HG03097 (cell line): ENCODE data around the gene FMN1.

Source experiments
- ATAC-seq: cut with Tn5 transposase; IDR thresholded peaks from one replicate; pipeline ENCODE4 v1.9.1; 2021; ENCODE audit not compliant: unreplicated experiment, low FRiP score

Gene FMN1

DNA sequence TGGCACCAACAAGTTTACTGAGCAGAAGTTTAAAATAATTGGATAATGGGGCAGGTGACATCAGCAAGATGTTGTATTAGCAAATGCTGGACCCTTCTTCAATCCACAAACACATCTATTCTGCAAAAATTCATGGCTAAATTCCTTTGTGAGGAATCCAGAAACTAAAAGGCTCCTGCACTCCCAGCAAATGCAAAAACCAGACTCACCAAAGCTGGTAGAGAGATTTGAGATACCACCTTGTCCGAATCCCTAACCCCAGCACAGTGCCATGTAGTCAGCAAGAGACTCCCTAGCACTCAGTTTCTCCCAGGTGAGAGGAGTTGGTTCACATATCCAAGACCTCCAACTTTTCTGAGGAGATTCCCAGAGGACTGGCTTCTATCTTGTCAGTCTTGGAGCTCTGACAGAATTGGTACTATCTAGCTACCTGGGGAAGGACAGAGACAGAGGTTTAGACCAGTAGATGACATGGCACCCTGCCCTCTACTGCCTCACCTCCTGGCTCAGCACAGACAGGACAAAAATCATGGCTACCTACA, 454.9 kb downstream of the FMN1 start:
- ATAC-seq: no peak

DNA sequence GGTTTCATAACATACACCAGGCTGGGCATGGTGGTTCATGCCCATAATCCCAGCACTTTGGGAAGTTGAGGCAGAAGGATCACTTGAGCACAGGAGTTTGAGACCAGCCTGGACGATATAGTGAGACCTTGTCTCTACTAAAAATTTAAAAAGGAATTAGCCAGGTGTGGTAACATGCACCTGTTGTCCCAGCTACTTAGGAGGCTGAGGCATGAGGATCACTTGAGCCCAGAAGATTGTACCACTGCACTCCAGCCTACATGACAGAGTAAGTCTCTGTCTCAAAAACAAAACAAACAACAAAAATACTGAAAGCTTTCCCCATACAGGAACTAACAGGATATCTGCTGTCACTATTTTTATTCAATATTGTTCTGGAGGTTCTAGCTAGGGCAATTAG, 455.8 kb downstream of the FMN1 start:
- no peak for ATAC-seq

DNA sequence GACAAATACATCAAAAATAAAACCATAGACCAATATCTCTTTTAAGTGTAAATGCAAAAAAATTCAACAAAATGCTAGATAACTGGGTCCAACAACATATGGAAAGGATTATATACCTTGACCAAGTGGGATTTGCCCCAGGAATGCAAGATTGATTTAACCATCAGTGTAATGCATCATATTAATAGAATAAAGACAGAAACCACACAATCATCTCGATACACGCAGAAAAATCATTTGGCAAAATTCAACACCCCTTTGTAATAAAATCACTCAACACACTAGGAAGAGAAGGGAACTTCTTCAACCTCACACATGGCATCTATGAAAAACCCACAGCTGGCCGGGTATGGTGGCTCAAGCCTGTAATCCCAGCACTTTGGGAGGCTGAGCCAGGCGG, 457.2 kb downstream of the FMN1 start:
- no peak for ATAC-seq

DNA sequence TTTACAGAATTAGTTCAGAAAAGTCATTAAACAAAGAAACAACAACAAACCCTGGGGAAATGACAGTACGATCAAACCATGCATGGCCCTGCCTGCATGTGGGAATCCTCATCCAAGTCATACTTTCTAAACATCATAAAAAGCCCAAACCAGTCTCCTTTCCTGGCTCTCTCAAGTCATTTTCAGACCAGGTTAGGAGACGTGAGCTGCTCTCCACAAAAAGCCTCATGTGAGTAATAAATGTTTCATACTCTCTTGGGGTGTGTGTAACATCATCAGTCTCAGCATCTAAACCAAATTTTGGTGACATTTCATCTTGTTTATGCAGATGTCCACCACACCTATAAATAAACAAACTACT, 457.8 kb downstream of the FMN1 start:
- ATAC-seq: no peak

DNA sequence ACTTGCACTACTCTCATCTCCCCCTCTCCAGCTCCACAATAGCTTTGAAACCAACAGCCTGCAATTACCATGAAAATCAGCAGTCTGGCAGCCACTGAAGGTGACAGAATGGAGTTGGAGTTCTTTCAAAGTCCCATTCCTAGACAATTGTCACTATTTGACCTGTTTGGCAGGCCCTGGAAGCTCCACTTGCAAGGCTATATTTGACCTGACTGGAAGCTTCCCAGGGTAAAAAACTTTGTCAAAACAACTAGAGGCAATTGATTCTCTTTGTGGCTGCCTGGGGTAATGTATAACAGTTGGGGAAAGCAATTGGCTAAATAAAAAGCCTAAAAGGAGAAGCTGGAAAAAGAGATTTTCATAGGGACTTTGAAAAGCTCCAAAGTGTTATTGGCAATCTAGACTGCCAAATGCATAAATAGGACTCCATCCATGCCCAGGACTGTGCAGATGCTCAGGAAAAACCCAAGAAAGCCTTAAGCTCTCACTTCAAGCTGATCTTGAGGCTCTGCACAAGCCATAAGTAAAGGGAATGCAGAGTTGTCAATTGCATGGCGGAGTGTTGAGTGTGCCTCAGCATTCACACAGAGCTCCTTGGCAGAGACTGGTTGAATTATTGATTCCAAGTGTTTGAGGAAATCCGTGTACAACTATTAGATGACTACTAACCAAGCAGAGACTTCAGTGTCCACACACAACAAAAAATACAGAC, 458.4 kb downstream of the FMN1 start:
- ATAC-seq: no peak

DNA sequence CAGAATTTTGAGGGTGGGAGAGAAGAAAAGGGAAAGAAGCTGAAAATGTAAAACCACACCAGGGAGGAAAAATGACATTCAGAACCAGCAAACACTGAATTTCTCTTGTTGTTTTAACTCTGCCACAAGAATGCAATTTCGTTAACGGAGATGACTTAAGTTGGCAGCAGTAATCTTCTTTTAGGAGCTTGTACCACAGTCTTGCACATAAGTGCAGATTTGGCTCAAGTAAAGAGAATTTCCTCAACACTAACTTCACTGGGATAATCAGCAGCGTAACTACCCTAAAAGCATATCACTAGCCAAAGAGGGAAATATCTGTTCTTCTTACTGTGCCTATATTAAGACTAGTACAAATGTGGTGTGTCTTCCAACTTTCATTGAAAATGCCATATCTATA, 461.2 kb downstream of the FMN1 start:
- ATAC-seq: no peak

DNA sequence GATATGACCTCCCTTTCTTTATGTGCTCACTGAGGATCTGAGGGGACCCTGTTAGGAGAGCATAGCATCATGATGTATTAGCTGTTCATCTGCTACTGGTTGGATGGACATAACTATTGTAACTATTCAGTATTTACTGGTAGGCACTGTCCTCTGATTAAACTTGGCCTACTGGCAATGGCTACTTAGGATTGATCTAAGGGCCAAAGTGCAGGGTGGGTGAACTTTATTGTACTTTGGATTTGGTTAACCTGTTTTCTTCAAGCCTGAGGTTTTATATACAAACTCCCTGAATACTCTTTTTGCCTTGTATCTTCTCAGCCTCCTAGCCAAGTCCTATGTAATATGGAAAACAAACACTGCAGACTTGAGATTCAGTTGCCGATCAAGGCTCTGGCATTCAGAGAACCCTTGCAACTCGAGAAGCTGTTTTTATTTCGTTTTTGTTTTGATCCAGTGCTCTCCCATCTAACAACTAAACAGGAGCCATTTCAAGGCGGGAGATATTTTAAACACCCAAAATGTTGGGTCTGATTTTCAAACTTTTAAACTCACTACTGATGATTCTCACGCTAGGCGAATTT, 461.8 kb downstream of the FMN1 start:
- no peak for ATAC-seq

DNA sequence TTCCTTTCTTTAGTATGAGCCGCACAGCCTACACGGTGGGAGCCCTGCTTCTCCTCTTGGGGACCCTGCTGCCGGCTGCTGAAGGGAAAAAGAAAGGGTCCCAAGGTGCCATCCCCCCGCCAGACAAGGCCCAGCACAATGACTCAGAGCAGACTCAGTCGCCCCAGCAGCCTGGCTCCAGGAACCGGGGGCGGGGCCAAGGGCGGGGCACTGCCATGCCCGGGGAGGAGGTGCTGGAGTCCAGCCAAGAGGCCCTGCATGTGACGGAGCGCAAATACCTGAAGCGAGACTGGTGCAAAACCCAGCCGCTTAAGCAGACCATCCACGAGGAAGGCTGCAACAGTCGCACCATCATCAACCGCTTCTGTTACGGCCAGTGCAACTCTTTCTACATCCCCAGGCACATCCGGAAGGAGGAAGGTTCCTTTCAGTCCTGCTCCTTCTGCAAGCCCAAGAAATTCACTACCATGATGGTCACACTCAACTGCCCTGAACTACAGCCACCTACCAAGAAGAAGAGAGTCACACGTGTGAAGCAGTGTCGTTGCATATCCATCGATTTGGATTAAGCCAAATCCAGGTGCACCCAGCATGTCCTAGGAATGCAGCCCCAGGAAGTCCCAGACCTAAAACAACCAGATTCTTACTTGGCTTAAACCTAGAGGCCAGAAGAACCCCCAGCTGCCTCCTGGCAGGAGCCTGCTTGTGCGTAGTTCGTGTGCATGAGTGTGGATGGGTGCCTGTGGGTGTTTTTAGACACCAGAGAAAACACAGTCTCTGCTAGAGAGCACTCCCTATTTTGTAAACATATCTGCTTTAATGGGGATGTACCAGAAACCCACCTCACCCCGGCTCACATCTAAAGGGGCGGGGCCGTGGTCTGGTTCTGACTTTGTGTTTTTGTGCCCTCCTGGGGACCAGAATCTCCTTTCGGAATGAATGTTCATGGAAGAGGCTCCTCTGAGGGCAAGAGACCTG, 463.5 kb downstream of the FMN1 start:
- no peak for ATAC-seq

DNA sequence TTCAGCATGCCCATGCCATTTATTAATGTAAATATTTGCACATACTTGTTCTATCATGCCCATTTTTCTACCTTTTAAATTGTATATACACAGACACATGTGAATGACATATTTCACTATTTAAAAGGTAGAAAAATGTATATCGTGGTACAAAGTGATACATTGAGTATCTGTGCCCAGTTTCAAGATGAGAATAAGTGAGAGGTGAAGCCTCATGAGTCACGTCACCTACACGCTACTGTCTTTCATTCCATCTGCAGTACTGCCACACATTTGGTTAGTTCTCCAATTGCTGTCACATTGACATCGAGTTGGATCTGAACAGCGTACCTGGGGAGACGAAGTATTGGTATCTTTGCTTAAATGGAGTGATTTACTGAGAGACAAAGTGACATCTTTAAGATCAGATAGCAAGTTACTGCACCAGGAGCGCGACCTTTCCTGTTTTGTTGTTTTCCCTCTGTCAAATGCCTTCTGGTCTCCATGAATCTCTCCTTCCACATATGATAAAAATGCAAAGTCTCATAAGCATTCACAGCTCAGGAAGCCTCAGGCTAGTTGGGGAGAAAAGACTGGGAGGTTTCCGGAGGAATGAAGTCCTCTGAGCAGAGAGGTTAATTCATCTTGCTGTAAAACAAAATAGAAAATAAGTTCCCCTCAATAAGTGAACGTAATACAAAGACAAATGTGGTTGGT, 464.7 kb downstream of the FMN1 start:
- no peak for ATAC-seq

DNA sequence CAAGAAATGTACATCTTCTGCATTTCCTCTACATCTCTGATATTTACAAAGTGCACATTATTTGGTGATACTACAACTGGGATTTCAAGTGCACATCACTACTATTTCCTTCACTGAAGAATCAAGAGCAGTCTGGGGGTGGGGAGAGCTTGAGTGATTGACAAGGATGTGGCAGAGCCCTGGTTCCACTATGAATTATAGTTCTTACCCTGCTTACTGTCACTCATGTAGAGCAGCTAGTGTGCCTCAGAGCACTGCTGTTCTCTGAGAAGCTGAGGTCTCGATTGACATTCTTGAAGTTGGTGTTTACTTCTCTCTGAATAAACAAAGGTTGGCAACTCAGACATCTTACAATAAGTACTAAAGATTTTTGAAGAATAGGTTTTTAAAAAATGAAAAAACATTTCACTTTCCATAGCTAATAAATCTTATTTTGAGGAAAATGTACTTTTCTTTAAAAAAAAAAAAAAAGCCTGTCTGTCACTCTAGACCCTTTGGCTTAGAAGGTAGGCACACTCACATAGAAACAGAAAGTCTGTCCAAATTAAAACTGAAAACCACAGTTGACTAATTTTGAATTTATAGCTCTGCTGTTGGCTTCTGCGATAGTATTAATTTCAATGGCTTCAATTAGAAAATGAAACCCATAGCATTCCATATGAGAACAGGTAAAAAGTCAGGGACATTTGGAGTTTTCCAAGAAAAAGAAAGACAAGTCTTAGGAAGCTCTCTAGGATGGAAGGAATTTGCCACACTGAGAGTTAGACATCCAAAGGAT, 471.2 kb downstream of the FMN1 start:
- peak; percentile 89 for ATAC-seq

DNA sequence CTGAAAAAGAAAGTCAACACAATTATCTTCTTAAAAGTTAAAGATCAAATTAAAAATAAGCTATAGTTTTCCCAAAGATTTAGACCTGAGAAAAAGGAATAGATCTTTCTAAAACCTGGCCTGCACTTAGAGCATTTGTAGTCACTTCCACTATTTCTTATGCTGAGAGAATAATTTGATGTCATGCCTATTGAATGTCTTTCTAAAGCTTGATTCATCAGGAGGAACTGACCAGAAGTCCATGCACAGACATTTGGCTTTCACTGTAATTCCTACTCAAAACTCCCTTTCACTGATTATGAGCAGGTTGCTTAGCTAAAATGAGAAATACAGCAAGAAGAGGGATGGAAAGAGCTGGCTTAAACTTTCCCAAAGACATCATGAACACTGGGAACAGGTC, 472.4 kb downstream of the FMN1 start:
- ATAC-seq: no peak

DNA sequence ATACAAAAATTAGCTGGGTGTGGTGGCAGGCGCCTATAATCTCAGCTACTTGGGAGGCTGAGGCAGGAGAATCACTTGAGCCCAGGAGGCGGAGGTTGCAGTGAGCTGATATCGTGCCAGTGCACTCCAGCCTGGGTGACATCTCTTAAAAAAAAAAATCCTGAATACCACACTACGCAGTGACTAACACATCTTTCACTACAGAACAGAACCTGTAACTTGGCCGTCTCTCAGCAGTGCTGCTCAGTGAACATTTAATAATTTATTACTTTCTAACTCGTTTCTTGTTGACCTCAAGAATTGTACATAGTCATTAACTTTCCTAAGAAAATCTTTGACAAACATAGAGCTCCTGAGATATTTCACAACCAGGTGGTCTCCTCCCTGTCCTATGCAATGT, 472.9 kb downstream of the FMN1 start:
- ATAC-seq: no peak

DNA sequence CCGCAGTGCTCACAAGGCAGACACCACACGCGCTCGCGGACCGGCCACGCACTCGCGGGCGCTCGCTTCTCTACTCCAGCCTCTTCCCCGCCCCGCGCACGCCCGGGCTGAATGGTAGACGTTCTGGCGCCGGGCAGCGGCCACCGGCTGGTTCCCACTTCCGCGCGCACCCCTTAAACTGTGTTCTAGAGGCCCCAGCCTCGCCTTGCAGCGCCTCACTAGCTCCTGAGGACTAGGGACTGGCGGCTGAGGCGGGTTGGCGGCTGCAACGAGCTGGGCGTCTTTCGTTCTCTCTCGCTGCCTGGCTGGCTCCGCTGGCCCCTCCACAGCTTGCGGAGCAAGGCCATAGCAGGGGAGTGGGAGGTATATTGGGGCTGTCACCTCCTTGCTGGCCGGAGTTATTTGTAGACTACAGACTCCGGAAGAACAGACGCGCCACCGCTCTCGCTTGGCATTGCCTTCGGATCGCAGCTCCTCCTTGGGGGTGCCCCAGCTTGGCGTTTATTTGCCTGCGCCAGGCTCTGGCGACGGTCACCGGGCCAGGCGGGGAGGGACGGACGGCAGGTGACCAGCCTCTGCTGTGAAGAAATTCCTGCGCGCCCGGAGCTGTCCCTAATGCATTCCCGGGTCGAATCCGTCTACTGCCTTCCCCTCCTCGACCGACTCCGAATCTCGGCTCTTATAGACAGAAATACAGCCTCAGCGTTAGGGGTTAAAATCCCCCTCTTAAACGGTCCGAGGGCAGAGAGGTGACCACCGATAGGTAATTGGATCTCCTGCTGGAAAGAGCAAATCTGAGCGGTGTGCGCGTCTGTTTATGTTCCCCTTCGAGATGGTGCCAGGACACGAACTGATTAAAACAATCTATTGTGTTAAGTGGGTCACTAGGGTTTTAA, 475.4 kb downstream of the FMN1 start:
- no peak for ATAC-seq

DNA sequence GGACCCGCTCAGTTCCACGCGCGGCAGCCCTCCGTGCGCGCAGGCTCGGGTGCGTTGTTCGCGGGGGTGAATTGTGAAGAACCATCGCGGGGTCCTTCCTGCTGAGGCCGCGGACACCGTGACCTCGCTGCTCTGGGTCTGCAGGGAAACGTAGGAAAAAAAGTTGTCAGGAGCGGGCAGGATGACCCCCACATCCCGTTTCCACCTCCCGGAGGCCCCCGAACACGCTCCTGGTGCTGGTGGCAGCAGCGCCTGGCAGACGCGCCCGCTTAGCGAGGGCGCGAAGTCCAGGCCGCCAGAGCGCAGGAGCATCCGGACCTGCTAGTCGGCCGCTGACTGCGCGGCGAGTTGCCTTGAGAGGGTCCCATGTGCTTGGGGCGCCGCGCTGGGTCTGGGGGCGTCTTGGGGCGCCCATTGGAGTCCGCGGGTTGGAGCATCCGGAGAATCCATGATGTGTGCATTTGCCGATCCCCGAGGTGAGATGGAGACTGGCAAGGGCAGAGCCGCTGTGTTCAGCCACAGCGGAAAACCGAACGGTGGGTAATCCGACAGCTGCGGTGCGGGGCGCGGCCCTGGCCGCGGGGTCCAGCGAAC, 476.2 kb downstream of the FMN1 start:
- ATAC-seq: no peak

DNA sequence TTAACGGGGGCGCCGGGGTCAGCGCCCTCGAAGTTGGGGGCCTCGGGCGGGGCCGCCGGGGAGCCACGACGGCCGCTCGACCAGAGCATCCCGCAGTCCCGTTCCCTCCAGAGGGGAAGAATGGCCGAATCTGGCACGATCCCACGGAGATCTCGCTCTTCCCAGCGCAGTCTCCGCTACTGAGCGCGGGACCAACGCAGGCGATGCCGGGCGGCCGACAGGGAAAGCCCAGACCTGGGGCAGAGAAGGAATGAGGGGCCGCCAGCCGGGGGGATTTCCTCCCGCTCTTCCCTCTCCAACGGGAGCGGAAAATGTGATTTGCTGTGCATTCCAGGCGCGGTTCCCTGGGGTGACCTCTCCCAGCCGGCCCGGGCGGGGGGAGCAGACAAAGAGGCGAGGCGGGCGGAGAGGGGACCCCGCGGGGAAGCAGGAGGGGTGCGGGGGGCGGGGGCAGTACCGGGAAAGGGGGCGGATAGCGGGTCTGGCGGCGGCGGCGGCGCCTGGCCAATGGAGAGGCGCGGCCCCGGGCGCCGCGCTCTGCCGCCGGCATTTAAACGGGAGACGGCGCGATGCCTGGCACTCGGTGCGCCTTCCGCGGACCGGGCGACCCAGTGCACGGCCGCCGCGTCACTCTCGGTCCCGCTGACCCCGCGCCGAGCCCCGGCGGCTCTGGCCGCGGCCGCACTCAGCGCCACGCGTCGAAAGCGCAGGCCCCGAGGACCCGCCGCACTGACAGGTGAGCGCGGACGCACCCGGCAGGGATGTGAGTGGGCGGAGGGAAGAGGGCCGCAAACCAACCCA, 476.9 kb downstream of the FMN1 start, which contains the start of gene GREM1:
Gene GREM1 (plus strand): TSS at position 579 of the 801 bp plus-strand sequence. CDS start 12,687 bp downstream, outside the sequence.
- no peak for ATAC-seq

DNA sequence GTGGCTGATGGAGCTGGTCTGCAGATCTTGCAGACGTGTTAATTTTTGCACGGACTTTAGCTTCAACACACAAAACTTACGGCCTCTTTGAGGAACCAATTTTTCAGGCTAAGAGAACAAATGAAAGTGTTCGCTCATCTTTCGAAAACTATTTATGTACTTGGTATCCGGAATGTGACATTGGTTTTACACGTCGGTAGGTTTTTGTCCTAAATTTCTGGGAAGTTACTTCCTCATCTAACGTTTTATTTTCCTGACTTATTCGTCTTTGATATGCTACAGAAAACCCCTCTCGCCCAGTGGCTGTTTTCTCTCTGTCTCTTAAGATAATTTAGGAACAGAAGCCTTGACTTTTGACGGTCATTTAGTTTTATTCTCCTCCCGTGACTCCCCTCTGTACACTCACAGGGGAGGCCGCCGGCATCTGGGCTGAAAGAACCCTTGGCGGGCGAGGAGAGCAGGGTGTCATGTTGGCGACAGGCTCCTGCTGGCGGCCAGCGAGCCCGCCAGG, 477.5 kb downstream of the FMN1 start:
- ATAC-seq: no peak

DNA sequence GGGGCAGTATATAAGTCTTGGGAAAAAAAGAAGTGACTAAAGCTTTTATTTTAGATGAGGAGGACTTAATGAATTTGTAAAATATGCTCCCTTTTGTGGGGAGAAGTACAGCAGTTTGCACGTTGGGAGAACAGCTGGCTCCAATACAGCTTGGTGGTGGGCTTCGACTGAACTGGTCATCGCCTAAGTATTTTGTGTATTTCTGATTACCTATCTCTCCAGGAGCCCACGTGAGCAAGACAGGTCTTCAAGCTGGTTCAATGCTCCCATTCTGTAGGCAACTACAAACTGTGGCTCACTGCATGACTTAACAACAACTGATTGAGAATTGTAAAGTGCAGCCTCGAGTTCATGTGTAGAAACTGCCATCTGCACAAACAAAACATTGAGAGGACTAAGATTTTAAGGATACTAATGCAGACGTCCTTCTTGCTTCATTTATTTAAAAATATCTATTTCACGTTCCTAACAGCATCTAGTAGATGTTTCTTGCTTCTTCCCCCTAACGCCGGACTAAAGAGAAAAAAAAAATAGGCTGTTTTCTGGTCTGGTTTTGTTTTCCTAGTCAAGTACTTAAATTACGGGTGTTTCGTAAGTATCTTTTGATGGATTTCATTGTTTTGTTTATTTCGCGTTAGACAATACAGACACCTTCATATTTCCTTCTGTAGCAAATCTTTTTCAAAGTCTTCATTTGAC, 478.1 kb downstream of the FMN1 start:
- no peak for ATAC-seq
